WI38 (cell line): ENCODE measurements around the gene EPDR1.

Experiments
- H3K4me3 ChIP-seq: 2 replicates; pipeline ENCODE4 v1.5.1; 2011; ENCODE audit warnings: low read depth, mild to moderate bottlenecking, control low read depth, low read length
- CTCF ChIP-seq: IDR thresholded peaks from 2 replicates; pipeline ENCODE4 v1.5.1; 2012; ENCODE audit warnings: low read depth, mild to moderate bottlenecking, control low read depth, low read length

Gene EPDR1

DNA sequence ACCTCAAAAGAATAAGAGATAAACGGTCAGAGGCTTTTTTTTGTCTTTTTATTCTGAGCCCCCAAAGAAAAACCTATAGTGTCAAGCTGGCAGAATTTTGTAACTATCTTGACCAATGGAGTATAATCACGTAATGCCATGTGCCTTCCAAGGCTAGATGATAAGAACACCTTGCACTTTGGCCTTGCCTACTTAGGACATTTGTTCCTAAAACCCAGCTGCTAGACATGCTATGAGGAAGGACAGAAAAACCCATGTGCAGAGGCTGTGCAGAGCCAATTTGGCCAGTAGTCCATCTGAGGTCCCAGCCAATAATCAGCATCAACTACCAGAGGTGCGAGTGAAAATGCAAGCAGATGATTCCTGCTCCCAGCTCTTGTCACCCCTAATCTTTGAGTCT lies 69.9 kb downstream of the EPDR1 start:
- no peak for TF ChIP-seq CTCF
- H3K4me3 ChIP-seq: no peak overlapping the region

- no peak for TF ChIP-seq CTCF
- H3K4me3 ChIP-seq: no peak overlapping the region
Measured at GRCh38 chr7:37993060-37993501, 72.6 kb downstream of the EPDR1 start.

- no peak for TF ChIP-seq CTCF
Measured at GRCh38 chr7:37999673-38000072, 79.2 kb downstream of the EPDR1 start.

DNA sequence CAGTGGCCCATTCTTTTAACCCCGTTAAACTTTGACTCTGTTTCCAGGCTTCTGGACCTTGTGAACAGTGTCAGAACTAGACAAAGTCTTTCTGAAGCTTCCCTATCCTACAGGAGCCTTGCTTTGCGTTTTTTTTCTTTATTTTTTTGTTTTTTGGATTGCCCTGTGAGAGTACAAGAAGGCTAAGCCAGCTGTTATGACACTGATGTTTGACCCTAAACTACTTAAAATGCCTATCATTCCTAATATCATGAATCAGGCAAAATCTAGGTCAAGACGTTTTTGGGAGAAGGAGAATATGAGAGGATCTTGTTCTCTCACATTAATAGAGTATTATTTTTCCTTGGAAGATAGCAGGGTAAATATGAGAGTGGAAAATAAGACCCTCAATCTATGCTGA lies 79.8 kb downstream of the EPDR1 start:
- no peak for TF ChIP-seq CTCF
- no peak overlapping the region for H3K4me3 ChIP-seq

More at GRCh38 chr7:37999673-38000072, 79.2 kb downstream of the EPDR1 start:
- H3K4me3 ChIP-seq: no peak overlapping the region
